HFFc6 (cell line): ENCODE data around the gene MDFIC. TPM values are rescaled to one million over a fixed set of nuclear protein-coding genes. Genes with fewer than 3 reads are reported as not detected.

ENCODE experiments used
- DNase-seq: peaks from one replicate; pipeline ENCODE4 v3.0.0-alpha.2; 2018
- H3K27ac Mint-ChIP-seq: 2 replicates; pipeline ENCODE4 v1.8.0; 2020; ENCODE audit warnings: mild to moderate bottlenecking, mixed read lengths
- H3K27me3 Mint-ChIP-seq: 2 replicates; pipeline ENCODE4 v1.8.0; 2021; ENCODE audit warnings: mild to moderate bottlenecking, moderate library complexity, mixed read lengths; ENCODE audit not compliant: insufficient read depth
- H3K36me3 Mint-ChIP-seq: 2 replicates; pipeline ENCODE4 v1.8.0; 2021; ENCODE audit warnings: low read depth, mixed read lengths
- H3K4me1 Mint-ChIP-seq: 2 replicates; pipeline ENCODE4 v1.8.0; 2020; ENCODE audit warnings: low read depth, mixed read lengths
- H3K4me3 Mint-ChIP-seq: 2 replicates; pipeline ENCODE4 v1.8.0; 2020; ENCODE audit warnings: mild to moderate bottlenecking, moderate library complexity, mixed read lengths
- H3K9me3 Mint-ChIP-seq: 2 replicates; pipeline ENCODE4 v1.8.0; 2020; ENCODE audit warnings: mild to moderate bottlenecking, mixed read lengths
- total RNA-seq, 6 experiments: library from RNA; stranded (reverse); fragmentation: NEBNext Ultra II Directional; extraction: Animal tissue kit (Norgen Biotek cat#: 25700); gene quantifications; 2 replicates in 1 of 6; 3 replicates in 5 of 6; pipeline ENCODE4 v1.2.3, GENCODE V29; 2021
- TF ChIP-seq, protein P1 (sequence below): fragments of 200-600 bp; sonication (generic); IDR thresholded peaks from 2 replicates; pipeline ENCODE4 v1.5.0; 2021; ENCODE audit warnings: antibody characterized with exemption, mild to moderate bottlenecking

Gene MDFIC
- total RNA-seq, 6 experiments from 2014 or later = 33.3 to 57.9 (median 45.5) TPM

DNA sequence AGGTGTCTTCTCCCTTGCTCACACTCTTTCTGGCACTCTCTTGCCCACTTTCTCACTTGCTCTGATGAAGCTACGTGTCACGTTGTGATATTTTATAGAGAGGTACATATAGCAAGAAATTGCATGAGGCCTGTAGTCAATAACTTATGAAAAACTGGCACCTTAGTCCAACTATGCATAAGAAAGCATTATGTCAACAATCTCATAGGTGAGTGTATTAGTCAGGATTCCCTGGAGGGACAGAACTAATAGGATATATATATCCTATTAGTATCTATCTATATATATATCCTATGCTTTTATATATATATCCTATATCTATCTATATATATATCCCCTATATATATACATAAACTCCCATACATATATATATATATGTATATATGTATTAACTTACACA is 18.8 kb upstream of the MDFIC start:
- H3K4me1 Mint-ChIP-seq = peaks cover 13% of the 10 kb centered on the region
- TF ChIP-seq, protein P1, sequence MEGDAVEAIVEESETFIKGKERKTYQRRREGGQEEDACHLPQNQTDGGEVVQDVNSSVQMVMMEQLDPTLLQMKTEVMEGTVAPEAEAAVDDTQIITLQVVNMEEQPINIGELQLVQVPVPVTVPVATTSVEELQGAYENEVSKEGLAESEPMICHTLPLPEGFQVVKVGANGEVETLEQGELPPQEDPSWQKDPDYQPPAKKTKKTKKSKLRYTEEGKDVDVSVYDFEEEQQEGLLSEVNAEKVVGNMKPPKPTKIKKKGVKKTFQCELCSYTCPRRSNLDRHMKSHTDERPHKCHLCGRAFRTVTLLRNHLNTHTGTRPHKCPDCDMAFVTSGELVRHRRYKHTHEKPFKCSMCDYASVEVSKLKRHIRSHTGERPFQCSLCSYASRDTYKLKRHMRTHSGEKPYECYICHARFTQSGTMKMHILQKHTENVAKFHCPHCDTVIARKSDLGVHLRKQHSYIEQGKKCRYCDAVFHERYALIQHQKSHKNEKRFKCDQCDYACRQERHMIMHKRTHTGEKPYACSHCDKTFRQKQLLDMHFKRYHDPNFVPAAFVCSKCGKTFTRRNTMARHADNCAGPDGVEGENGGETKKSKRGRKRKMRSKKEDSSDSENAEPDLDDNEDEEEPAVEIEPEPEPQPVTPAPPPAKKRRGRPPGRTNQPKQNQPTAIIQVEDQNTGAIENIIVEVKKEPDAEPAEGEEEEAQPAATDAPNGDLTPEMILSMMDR = no peak
- DNase-seq = no peak
- H3K27me3 Mint-ChIP-seq = no peaks in the 10 kb centered on the region
- no peak overlapping the region for H3K4me3 Mint-ChIP-seq
- H3K27ac Mint-ChIP-seq = no peak overlapping the region
- peaks cover 1% of the 10 kb centered on the region; the same call in 1 of the 2 replicates for H3K36me3 Mint-ChIP-seq
- H3K9me3 Mint-ChIP-seq = peaks cover under 1% of the 10 kb centered on the region; the same call in 1 of the 2 replicates

DNA sequence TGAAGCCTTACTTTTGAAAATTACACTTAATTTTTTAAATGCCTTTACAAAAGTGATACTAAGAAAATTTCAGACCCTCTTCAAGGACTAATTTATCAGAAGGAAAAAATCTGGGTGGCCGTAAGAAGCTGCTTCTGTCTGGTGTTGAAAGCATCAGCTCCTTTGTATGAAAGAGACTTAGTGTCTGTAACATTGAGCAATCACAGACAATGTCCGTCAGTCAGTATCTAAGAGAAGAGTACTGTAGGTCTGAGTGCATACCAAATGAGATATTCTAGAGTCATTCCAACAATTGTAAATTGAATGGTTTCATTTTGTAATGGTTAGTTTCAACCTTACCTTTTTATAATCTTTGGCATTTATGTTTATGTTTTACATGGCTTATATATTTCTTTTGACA is 11.1 kb upstream of the MDFIC start:
- peaks cover 4% of the 10 kb centered on the region; the same call in 1 of the 2 replicates for H3K9me3 Mint-ChIP-seq
- no peak overlapping the region for H3K4me3 Mint-ChIP-seq
- no peak for DNase-seq
- no peaks in the 10 kb centered on the region for H3K27me3 Mint-ChIP-seq
- TF ChIP-seq, protein P1 = no peak
- H3K4me1 Mint-ChIP-seq = no peaks in the 10 kb centered on the region
- H3K27ac Mint-ChIP-seq = no peak overlapping the region
- H3K36me3 Mint-ChIP-seq = peaks cover 3% of the 10 kb centered on the region; the same call in 1 of the 2 replicates

DNA sequence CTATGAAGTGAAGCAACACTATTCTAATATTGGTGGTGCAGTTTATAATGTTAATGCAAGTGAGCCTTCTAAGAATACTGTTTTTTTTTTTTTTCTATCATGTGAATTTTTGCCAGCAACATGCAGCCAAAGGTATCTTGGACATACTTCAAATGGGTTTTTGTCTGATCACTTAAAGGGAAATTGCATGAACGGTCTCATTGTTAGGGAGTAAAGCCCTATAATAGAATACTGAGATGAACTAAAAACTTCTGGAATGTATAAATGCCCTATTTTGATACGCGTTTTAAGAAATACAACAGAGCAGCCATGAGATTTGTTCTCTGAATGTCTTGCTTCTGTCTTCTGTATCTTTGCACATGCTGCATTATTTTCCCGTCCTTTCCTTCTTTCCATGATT is 10.5 kb upstream of the MDFIC start:
- H3K9me3 Mint-ChIP-seq = peaks cover 4% of the 10 kb centered on the region; the same call in 1 of the 2 replicates
- no peak overlapping the region for H3K4me3 Mint-ChIP-seq
- no peak for DNase-seq
- TF ChIP-seq, protein P1 = no peak
- peaks cover 3% of the 10 kb centered on the region; the same call in 1 of the 2 replicates for H3K36me3 Mint-ChIP-seq
- no peaks in the 10 kb centered on the region for H3K27me3 Mint-ChIP-seq
- H3K4me1 Mint-ChIP-seq = no peaks in the 10 kb centered on the region
- H3K27ac Mint-ChIP-seq = no peak overlapping the region

DNA sequence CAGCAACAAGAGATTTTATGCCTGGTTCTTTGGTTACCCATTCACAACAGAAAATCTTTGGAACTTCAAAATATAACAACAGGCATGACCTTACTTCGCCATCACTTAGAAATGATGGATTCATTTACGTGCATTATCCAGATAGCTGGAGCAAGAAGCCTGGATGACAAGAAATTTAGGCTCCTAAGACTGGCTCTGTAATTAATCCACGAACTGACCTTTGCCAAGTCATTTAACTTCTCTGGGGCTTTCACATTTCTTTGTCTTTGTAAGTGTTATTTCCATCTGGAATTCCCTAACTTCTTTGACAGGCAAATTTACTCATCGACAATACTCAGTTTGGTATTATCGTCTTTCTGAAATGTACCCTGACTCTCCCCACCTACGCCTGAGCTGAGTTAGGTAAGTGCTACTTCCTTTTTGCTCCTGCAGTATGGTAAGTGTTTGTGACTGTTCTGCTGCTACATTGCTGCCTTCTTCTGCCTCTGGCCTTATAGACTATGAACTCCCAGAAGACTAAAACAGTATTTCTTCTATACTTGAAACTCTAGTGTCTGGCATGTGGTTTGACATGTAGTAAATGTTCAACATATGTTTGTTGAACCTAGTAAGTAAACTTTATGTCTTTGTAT is 5.5 kb upstream of the MDFIC start:
- TF ChIP-seq, protein P1 = no peak
- Mint-ChIP-seq H3K4me1 (peaks cover 2% of the 10 kb centered on the region), H3K4me3 (no peak overlapping the region), H3K27me3 (no peaks in the 10 kb centered on the region), H3K9me3 (no peaks in the 10 kb centered on the region), H3K27ac (no peak overlapping the region), H3K36me3 (no peaks in the 10 kb centered on the region)
- no peak for DNase-seq

DNA sequence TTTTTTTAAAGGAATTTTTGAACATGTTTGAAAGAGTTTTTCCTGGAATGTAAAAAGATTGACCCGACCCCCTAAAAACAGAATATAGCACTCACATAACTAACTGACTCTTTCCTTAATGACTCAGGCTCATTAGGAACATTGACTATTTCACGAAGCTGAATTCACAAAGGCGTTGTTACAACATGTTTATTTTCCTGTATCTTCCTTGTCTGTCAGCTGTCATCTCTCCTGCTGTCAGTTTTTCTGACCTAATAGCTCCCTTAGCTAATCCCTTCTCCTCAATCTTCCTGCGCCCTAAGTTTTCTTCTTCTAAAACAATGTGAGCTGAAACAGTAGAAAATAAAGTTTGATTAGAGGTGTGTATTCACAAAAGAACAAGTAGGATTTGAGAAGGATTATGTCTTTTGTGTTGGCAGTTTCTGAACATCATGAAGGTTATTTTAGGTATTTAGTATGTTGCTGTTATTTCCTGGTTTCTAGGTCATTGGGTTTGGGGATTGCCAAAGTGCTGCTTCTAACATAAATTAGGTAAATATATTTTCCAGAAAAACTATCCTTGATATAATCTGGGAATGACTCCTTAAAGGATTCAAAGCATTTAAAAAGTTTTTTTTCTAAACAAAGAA is 4.6 kb upstream of the MDFIC start:
- DNase-seq = no peak
- Mint-ChIP-seq H3K4me1 (peaks cover 7% of the 10 kb centered on the region), H3K27me3 (no peaks in the 10 kb centered on the region), H3K4me3 (no peak overlapping the region), H3K36me3 (no peaks in the 10 kb centered on the region), H3K9me3 (no peaks in the 10 kb centered on the region), H3K27ac (no peak overlapping the region)
- TF ChIP-seq, protein P1 = no peak
